GM21528 (cell line): ENCODE results near the gene ALPG.
"Not testable (repeated sequence)": the region's sequence is repeated elsewhere in the genome, so short reads cannot be mapped to it uniquely, and the experiment has no call there.

Source experiments
- ATAC-seq: cut with Tn5 transposase; IDR thresholded peaks from one replicate; pipeline ENCODE4 v1.9.1; 2021; ENCODE audit warnings: mild to moderate bottlenecking, moderate library complexity; ENCODE audit not compliant: unreplicated experiment, low FRiP score

Gene ALPG

DNA sequence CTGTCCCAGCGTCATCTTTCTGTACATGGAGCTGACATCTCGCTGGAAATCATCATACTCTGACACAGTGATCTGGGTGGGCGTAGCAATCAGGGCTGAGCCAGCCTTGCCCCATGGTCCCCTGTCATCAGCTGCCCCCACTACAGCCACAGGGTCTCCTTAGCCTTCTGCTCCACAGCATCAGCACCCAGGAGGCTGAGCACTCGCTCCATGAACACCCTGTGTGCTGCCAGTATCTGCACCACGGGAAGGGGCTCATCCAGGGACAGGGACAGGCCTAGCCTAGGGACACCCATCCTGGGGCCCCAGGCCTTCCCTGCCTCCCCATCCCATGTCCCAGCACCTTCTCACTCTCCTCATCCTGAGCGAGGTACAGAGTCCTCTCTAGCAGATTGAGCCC, 11.4 kb downstream of the ALPG start:
- ATAC-seq: no peak

- no peak for ATAC-seq
Observed at GRCh38 chr2:232418466-232419244, 12.0 kb downstream of the ALPG start.

DNA sequence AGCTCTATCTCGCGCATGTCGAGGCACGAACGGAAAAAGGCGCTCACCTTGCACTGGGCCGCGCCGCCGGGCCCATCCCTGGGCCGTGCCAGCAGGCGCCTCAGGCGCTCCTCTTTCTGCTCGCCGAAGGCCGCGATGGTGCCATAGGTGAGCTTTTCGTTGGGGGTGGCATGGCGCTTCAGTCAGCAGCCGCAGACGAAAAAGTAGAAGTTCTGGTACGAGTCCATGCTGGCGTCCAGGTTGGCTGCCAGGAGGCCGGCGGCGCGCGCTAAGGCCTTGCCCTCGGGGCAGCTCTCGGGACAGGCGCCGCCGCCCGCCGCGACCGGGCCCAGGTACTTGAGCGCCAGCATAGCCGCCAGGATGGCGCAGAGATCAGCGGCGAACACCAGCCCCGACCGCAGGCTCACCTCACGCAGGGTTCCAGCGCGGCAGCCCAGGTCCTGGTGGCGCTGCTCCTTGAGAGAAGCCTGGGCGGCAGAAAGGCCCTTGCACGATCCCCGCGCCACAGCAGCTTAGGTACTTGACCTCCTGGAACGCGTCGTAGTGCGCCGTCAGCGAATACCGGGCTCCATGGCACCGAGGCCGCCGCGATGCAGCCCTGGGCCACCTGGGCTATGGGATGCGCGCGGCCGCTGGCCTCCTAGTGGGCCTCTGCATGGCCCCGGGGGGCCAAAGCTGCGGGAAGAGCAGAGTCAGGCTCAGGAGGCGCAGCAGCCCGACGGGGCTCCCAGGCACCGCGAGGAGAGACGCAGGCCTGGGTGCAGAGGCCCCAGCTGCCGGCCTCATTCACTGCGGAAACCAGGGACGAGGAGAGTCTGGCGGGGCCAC, 12.8 kb downstream of the ALPG start:
- no peak for ATAC-seq

GRCh38 chr2:232420073-232420454, 13.4 kb downstream of the ALPG start:
- no peak for ATAC-seq

DNA sequence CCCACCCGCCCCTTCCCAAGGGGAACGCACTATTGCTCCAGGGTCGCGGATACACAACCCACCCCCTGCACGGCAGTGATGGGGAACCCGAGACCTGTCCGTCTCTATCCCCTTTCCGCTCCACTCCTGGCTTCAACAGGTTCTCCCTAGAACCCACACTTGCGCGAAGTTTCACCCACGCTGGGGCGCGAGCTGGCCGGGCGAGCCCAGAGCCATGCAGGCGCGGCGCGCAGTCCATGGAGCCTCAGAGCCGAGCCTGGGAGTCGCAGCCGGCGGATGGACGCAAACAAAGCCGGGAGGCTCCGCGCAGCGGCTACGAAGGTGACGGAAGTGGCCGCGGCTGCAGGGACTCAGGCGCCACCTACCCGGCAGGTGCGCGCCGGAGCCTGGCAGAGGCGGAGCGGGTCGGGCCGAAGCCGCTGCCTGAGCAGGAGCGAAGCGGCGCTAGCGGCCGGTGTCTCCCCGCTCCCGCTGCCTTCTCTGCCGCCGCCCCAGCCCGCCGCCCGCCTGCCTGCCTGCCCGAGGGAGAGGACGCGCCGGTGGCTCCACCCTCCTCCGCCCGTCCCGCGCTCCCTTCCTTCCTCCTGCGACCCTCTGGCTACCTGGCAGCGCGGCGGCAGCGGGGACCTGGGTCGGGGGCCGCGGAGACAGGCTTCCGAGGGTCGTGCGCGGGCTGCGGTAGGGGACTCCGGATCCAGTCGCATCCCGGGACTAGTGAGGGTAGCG, 14.0 kb downstream of the ALPG start:
- no peak for ATAC-seq

GRCh38 chr2:232421189-232421785, 14.6 kb downstream of the ALPG start:
- ATAC-seq: no peak

DNA sequence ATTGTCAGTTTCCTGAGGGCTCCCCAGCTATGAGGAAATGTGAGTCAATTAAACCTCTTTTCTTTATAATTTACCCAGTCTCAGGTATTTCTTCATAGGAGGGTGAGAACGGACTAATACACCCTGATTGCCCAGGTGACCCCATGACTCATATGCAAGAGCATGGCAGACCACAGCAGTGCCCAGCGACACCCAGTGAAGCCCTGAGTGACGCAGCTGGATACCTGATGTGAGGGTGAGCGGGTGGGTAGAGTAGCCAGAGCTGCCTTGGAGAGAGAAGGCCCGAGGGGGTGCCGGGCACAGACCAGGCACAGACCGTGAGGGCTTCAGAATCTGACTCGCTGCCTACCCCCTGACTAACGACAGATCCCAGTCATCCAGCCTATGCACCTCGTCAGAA, 15.4 kb downstream of the ALPG start:
- no peak for ATAC-seq

DNA sequence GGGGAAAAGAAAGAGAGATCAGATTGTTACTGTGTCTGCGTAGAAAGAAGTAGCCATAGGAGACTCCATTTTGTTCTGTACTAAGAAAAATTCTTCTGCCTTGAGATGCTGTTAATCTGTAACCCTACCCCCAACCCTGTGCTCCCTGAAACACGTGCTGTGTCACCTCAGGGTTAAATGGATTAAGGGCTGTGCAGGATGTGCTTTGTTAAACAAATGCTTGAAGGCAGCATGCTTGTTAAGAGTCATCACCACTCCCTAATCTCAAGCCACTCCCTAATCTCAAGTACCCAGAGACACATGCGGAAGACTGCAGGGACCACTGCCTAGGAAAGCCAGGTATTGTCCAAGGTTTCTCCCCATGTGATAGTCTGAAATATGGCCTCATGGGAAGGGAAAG, 16.4 kb downstream of the ALPG start:
- ATAC-seq: not testable (repeated sequence)

GRCh38 chr2:232423407-232423806, 16.8 kb downstream of the ALPG start:
- not testable (repeated sequence) for ATAC-seq

GRCh38 chr2:232431705-232432590, 25.3 kb downstream of the ALPG start:
- ATAC-seq: no peak

GRCh38 chr2:232432598-232433184, 26.0 kb downstream of the ALPG start:
- ATAC-seq: no peak

DNA sequence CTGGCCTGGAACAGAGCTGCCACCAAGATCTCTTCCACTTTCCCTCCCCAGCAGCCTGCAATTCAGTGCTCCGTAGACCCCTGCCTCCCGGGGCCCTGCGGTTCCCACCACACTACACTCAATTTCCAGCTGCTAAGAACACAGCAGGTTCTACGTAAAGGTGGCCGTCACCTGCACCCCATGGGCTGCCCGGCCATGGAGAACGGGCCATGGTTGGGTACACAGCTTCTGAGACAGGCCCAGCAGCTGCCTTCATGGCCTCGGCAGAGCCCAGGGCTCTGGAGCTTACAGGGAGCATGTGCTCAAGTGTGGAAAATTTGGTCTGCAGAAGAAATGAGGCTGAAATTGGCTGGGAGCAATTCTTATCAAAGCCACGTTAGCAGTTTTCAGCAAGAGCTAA, 27.0 kb downstream of the ALPG start:
- not testable (repeated sequence) for ATAC-seq

DNA sequence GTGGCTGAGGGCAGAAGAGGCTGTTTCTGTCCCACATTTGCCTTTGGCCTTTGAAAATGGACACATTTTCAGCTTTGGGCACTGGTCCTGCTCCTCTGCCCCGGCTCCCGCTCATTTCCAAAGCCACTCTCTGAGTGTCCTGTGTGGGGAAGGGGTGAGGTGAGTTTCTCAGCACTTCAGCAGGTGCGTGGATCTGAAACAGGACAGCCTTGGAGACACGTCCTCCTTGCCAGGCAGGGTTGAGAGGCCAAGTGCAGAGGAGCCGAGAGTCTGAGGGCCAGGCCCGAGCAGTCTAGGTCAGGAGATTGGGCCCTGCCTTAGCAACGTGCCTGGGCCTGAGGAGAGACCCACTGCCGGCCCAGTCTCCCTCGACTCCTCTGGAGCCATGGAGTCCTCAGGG, 27.4 kb downstream of the ALPG start:
- no peak for ATAC-seq

DNA sequence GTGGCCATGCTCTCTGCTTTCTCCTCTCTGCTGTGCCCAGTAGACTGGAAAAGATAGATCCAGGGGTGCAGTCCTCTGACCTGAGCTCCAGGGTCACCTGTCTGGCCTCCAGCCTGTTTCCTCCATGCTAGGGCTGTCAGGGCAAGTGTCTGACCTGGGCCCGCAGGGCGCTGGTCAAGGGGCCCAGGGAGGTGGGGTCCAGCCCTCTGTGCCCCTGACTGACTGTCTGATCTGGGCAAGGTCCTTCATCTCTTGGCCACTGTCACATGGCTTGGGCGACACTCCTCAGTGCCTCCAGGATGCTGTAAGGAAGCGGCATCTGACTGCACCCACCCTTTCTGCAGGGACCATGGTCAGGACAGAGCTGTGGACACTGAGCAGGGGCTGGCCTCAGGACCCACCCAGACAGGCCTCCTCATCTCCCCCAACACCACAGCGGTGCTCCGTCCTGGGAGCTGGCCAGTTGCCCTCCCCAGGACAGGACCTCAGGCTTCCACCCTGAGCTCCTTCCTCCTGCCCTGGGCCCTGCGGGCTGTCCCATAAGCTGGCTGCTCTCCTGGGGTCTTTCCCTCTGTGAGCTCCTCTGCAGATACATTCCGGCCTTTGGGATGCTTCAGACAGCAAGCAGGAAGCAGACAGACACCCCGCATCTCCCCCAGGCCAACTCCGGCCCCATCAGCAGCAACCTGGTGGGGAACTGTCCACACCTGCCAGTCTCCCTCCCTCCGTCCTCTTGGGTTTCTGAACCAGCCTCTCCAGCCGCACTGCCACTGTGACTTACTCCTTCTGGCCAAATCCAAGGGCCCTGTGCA, 28.1 kb downstream of the ALPG start:
- ATAC-seq: no peak

GRCh38 chr2:232435375-232435648, 28.7 kb downstream of the ALPG start:
- no peak for ATAC-seq

DNA sequence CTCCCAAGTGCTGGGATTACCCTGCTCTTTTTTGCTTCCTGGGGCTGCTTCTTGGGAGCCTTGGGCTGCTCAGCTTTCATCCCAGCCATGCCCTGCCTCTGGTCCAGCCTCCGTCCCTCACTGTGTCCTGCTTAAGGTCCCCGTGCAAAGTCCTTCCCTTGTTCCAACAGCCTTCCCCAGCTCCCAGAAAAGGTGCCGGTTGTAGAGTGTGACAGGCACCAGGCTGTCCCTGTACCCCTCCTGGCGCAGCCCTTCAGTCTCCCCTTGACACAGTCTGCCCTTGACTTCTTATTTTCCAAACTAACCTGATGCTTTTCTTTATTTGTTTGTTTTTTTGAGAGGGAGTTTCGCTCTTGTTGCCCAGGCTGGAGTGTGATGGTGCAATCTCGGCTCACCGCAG, 29.2 kb downstream of the ALPG start:
- ATAC-seq: no peak

DNA sequence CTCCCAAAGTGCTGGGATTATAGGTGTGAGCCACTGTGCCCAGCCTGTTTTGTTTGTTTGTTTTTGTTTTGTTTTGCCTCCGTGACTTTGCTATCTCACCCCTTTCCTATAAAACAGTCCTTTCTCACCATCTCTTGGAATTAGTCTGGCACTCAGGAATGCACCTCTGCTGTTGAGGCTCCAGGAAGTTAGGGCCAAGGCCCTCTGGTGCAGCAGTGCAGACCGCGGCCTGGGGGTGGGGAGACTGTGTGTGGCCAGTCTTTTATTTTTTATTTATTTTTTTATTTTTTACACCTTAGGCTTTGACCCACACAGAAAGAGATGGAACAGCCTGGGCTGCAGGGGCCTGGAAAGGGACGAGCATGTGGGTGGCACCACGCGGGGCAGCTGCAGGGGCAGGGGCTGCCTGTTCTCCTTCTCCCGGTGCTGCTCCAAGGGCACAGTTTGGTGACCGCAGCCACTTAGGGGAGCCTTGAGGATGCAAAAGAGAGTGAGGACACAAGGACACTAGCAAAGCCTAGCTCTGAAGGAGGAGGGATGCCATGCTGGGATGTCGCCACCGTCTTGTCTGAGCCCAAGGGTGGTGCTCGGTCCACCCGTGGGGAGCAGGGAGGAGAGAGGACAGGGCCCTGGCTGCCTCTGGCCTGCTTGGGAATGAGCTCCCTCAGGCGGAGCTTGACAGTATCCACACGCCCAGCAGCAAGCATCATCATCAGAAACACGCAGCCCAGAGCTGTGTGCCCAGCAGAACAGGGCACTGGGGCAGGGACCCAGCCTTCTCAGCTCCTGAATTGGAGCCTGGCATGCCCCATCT, 29.9 kb downstream of the ALPG start:
- ATAC-seq: no peak

DNA sequence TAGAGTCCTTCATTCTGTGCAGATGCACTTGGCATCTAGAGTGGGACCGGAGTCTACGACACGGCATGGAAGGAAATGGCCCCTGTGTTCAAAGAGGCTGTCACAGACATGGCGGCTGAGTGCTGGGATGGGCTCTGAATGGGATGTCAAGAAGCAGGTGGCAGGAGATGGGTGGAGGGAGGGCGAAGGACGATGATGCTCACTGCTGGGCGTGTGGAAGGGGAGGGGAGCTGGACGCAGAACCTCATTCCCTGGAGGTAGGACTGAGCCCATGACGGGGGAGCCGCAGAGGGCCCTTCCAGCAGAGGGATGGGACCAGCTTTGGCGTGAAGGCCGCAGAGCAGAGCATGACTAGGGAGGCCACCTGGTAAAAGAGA, 30.5 kb downstream of the ALPG start:
- no peak for ATAC-seq
